Lower leg skin (tissue), 3 donors: Measurements from ENCODE around the gene KCNMA1.

Experiments
- POLR2A ChIP-seq, 2 donors: fragments of 450-650 bp; IDR thresholded peaks; one replicate each; pipeline ENCODE4 v1.6.1; 2016 to 2017; ENCODE audit warnings: antibody characterized with exemption in 2 of 2, mild to moderate bottlenecking in 1 of 2, moderate library complexity in 1 of 2
- TF ChIP-seq, protein P1 (sequence below), 3 donors: fragments of 450-650 bp; IDR thresholded peaks; one replicate each; pipeline ENCODE4 v1.5.1; 2016; ENCODE audit warnings: antibody characterized with exemption in 3 of 3, mild to moderate bottlenecking in 3 of 3, moderate library complexity in 2 of 3

DNA sequence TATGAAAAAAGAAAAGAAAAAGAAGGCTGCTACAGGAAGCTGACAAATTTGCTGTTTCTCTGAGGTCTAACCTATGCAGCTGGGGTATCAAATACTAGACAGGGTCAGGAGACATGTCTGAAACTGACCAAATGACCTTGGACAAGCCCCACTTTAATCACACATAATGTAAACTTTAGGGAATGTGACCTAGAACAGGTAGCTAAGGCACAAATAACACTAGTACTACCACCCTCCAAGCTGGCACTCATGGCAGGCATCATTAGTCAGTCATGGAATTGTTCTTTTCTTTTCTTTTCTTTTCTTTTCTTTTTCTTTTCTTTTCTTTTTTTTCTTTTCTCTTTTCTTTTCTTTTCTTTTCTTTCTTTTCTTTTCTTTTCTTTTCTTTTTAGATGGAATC, 250.4 kb downstream of the KCNMA1 start:
- TF ChIP-seq, protein P1, sequence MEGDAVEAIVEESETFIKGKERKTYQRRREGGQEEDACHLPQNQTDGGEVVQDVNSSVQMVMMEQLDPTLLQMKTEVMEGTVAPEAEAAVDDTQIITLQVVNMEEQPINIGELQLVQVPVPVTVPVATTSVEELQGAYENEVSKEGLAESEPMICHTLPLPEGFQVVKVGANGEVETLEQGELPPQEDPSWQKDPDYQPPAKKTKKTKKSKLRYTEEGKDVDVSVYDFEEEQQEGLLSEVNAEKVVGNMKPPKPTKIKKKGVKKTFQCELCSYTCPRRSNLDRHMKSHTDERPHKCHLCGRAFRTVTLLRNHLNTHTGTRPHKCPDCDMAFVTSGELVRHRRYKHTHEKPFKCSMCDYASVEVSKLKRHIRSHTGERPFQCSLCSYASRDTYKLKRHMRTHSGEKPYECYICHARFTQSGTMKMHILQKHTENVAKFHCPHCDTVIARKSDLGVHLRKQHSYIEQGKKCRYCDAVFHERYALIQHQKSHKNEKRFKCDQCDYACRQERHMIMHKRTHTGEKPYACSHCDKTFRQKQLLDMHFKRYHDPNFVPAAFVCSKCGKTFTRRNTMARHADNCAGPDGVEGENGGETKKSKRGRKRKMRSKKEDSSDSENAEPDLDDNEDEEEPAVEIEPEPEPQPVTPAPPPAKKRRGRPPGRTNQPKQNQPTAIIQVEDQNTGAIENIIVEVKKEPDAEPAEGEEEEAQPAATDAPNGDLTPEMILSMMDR (IDR thresholded peaks at IDR 0.05), result no peak
- no peak for TF ChIP-seq POLR2A (IDR thresholded peaks at IDR 0.05)
